Measurements from ENCODE around the gene CAPSL.

GRCh38 chr5:35890021-35891020 lies 48.1 kb downstream of the CAPSL start:
- TF ChIP-seq POLR2A (IDR thresholded peaks at IDR 0.05) (no peak), CTCF (IDR thresholded peaks at IDR 0.05) (no peak), POLR2AphosphoS5 (IDR thresholded peaks at IDR 0.05; ENCODE audit: insufficient read depth in 1 of 2, low read depth in 1 of 2) (no peak)
